Measurements from ENCODE around the gene PRSS12. TPM values are rescaled to one million over a fixed set of nuclear protein-coding genes. Genes with fewer than 3 reads are reported as not detected.

The PRSS12 gene, protein sequence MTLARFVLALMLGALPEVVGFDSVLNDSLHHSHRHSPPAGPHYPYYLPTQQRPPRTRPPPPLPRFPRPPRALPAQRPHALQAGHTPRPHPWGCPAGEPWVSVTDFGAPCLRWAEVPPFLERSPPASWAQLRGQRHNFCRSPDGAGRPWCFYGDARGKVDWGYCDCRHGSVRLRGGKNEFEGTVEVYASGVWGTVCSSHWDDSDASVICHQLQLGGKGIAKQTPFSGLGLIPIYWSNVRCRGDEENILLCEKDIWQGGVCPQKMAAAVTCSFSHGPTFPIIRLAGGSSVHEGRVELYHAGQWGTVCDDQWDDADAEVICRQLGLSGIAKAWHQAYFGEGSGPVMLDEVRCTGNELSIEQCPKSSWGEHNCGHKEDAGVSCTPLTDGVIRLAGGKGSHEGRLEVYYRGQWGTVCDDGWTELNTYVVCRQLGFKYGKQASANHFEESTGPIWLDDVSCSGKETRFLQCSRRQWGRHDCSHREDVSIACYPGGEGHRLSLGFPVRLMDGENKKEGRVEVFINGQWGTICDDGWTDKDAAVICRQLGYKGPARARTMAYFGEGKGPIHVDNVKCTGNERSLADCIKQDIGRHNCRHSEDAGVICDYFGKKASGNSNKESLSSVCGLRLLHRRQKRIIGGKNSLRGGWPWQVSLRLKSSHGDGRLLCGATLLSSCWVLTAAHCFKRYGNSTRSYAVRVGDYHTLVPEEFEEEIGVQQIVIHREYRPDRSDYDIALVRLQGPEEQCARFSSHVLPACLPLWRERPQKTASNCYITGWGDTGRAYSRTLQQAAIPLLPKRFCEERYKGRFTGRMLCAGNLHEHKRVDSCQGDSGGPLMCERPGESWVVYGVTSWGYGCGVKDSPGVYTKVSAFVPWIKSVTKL
- total RNA-seq: 13.1 and 16.6 TPM in 2 replicates

DNA sequence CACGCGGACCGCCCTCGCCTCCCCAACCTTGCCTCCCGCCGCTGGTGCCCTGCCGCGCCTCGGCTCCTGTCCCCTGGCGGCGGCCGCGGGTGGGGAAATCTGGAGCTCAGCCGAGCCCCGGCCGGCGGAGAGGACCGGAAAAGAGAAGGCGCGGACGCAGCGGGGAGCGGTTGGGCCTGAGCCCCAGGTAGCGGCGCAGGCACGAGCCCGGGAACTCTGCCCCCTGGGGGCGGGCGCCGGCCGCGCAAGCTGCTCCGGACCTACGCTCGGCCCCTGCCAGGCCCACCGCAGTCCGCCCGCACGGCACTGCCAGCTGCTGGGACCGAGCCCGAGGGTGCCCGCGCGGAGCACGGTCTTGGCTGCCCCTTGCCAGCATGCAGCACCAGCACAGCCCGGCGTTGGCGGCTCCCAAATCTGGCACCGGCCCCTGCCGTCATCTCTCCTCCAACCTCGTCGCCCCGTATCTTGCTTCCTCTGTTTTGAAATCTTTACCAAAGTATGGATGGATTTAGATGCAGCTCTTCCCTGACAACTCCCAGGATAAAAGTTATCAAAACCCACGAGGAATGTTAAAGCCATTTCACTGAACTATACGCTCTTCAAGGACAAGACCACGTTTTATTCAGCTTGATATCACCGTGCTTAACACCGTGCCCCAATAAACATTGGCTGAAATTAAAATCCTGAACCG lies at the start of gene PRSS12:
Gene PRSS12 (minus strand): TSS at position 161 of the 691 bp plus-strand sequence. CDS start 283 bp downstream, outside the sequence.

